ENCODE data around the gene SF3A1.

Gene SF3A1

DNA sequence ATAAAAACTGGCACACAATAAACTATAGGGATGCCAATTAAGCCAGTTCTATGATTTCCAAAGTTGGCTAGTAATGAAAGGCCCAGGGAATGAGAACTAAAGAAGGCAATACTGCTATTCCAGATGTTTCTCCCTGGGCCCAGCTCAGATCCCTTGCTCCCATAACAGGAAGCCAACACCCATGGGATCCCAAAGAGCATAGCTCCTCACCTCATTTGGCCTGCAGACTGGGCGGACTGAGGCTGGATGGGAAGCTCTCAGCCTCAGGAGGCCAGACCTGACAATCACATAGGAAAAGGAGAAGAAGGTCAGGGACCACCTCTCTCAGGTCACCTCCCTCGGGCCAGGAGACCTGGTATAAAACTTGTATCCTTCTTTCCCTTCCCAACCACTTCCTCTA, 35.2 kb downstream of the SF3A1 start:
- no peak for DNase-seq

DNA sequence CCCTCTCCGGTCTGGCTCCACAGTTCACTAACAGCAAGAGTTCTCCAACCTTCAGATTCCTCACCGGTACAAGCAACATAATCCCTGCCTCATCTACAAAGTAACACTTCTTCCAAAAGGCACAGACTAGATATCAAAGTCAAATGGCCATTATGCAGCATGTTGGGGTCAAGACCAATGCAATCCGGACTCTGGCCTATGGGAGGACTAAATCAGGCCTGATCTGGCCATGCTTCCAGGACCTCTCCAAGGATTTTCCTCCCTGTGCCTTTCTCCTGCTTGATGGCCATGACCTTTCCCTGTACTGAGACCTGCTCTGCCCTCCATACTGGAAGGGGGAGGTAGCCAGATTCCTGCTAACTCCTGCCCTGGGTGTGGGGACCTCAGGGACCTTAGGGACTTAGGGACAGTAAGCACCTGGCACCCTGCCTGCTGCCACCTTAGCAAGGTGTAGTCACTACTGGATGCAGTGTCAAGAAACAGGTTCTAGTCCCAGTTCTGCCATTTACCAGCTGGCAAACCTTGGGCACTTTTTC, 36.6 kb downstream of the SF3A1 start:
- no peak for DNase-seq

GRCh38 chr22:30318799-30319419, 37.8 kb downstream of the SF3A1 start:
- DNase-seq: no peak

DNA sequence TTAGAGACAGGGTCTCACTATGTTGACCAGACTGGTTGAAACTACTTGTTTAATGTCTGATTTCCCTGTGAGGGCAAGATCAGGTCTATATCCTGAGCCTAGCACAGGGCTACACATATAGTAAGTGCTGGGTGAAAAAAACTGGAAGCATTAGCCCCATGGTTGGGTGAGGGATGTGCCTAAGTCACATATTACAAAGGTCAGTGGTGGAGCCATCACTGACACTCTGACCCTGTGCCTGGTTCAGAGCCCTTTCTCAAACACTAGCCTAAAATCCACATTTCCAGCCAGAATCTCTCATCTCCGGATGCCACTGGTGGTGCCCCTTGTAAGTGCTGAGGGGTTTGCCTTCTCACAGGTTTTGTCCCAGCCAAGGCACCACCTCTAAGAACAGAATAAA, 38.9 kb downstream of the SF3A1 start:
- no peak for DNase-seq

- DNase-seq: no peak
These were observed 40.6 kb downstream of the SF3A1 start for GRCh38 chr22:30315962-30316576.

DNA sequence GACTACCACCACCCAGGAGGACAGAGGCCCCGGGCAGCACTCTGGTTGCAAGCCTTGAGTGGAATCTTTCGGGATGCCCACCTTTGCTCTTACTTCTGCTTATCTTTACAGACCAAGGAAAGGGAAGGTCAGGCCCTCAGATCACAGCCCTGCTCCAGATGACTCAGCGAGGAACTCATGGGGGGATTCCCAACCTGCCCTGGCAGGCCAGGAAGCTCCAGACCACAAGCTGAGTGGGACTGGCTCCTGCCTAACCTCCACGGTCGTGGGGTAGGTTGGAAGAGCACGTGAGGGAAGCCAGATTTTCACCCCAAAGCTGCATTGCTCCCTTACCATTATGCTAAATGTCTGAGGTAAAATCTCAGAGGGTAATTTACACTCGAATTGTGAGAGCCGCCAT, 41.8 kb downstream of the SF3A1 start:
- peak; percentile 31 for DNase-seq

DNA sequence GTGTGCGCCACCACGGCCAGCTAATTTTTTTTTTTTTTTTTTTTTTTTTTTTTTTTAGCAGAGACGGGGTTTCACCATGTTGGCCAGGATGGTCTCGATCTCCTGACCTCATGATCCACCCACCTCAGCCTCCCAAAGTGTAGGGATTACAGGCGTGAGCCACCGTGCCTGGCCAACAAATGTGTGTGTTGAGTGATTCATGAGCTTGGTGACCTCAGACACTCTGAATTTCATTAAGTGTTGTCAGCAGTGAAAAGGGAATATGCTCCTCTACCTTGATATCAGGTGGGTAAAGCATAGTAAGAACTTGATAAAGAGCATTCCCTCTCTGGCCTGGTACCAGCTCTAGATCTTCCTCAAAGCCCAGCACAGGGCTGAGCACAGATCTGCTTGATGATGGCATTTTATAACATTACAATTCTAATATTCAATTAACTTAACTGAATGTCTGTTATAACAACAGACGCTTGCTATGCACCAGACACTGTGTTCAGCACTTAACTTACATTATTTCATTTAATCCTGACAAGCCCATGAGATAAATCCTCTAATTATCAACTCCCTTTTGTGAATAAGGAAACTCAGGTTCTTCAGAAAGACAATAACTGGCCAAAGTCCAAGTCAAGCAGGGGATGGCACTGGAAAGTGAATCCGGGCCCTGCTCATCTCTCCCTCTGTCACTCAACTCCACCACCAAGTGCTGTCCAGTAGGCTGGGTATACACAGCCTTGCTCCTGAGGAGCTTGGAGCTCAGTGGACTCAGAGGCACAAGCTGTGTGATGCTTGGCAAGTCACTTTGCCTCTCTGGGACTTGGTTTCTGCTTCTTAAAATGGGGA, 42.9 kb downstream of the SF3A1 start:
- no peak for DNase-seq

DNA sequence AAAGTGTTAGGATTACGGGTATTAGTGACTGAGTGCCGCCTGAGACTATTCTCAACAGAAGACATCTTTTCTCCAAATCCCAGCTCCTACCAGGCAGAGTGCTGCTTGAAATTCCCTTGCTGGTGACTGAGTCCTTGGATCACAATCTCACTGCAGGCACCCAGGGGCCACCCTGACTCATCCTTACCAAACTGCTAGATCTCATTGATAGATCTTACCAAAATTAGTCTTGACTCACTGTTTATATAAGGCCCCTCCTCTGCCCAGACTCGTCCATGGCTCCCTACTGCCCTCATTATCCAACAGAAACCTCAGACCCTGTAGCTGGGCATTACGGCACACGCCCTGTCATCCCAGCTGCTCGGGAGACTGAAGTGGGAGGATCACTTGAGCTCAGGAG, 44.6 kb downstream of the SF3A1 start:
- no peak for DNase-seq

DNA sequence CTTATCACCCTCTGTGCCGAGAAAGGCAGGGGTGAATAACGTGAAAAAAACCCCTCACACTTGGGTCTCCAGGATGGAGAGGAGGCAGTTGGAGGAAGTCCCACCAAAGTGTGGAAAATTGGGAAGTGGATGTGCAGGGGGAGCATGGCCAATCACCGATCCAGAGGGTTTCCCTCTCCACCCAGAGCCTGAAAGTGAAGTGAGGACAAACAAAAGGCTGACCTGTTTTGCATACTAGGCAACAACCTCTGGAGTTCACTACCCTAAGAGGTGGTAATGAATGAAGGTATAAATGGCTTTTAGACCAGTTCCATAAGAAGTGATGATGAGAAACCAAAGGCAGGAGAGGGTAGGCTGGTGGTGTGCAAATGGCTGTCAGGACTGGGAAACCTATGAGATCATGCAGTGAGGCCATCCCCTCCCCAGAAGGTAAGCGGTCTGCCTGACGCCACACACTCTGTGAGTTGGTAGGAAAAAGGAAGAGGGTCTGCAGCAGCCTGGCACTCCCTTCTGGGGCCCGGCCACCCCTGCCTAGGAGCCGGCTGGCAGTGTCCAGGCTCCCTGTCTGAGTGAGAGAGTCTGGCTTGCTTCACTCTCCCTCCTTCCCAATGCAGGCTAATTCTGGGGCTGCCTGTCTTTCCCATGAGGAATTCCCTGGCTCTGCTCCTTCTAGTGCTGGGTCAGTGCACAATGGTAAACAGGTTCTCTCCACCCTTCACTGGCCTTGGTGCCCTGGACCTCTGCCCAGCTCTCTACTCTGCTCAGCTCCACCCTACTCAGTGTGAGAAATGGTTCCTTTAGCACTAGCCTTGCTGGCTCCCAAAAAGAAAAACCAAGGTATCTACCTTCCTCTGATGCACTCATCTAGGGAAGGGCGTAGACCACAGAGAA, 45.6 kb downstream of the SF3A1 start:
- no peak for DNase-seq

- DNase-seq: peak; percentile 48
These were observed 46.5 kb downstream of the SF3A1 start for GRCh38 chr22:30309951-30310741.

DNA sequence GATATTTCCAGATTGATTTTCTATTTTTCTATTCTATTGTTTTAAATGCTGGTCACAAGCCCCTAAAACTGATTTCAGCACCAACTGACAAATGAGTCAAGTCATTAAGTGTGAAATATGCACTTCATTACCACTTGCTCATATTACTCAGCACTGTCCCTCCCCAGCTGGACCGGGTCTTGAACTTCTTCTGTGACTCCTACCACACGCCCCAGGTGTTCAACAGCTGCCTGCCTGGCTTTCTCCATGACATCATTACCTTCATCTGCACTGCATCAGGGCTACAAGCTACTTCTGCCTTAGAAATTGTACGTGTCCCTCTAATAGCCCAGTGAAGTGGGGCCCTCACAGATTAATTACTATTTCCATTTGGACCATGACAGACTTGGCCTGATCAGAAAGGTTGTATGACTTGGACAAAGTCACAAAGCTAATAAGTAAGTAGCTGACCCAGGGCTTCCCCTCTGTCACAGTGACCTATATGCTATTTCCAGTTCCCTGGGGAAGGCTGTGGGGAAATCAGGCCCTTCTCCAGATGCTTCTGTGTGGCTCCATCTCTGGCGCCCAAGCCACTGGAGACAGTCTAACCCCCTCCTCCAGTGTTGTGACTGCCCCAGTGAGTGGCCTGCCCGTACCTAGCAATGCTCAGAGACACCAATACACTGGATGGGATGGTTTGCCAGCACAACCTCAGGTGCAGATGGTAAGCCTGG, 48.0 kb downstream of the SF3A1 start:
- DNase-seq: no peak

- no peak for DNase-seq
These were observed 48.6 kb downstream of the SF3A1 start for GRCh38 chr22:30308093-30308492.

DNA sequence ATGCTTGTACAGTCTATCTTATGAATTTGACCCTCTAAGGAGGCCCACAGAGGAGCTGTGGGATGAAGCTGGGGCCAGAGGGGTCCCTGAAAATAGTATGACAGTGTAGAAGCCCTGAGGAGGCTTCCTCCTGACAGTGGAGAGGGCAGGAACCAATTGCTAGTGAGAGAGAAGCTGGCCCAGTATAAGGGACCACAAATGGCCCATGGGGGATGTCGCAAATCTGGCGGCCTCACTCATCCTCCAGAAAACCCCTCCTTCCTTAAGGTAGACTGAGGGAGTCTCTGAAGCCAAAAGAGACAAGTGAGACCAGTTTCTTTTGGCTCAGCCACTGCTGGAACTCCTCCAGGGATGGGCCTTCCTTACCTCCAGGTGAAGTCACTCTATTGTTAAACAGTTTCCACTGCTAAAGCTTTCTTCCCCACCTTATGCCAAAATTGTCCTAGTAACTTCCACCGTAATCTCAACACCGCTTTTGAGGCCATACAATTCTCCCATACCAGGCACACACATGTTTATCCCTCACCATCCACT, 49.6 kb downstream of the SF3A1 start:
- no peak for DNase-seq

GRCh38 chr22:30306627-30307011, 50.1 kb downstream of the SF3A1 start:
- DNase-seq: no peak

DNA sequence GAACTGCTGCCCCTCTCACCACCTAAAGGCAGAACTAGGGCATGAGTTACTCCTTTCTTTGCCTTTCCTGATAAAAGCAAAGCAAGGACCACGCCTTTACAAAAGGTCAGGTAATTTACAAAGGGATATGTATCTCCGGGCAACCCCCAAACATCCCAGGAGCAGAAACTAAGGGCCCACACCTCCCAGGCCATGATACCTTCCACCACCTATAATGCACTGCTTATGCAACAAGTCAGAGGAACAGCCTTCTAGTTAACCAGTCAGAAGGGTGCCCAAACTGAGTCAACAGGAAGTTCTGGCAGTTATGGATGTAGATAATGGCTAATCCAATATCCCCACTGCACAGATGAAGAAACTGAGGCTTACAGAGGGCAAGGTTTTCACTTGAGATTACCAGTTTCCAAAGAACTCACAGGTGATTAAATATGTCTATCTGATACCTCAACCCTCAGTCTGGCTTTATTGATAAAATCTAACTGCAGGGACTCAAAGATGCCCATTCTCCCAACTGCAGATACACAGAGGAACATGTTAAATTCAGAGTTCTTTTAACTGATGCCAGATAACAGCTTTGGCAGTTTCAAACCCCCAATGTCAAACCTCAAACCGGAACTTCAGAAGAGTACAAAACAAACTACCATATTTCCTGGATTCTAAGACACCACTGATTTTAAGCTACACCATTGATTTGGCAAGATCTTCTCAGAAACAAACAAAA, 50.6 kb downstream of the SF3A1 start:
- peak; percentile 78 for DNase-seq

GRCh38 chr22:30305519-30305905, 51.2 kb downstream of the SF3A1 start:
- peak; percentile 63 for DNase-seq

GRCh38 chr22:30304495-30305244, 52.0 kb downstream of the SF3A1 start:
- no peak for DNase-seq

GRCh38 chr22:30302810-30303138, 53.9 kb downstream of the SF3A1 start:
- DNase-seq: no peak

- no peak for DNase-seq
These were observed 54.5 kb downstream of the SF3A1 start for GRCh38 chr22:30301995-30302809.
